ENCODE data around the gene RTL5.

Gene RTL5

DNA sequence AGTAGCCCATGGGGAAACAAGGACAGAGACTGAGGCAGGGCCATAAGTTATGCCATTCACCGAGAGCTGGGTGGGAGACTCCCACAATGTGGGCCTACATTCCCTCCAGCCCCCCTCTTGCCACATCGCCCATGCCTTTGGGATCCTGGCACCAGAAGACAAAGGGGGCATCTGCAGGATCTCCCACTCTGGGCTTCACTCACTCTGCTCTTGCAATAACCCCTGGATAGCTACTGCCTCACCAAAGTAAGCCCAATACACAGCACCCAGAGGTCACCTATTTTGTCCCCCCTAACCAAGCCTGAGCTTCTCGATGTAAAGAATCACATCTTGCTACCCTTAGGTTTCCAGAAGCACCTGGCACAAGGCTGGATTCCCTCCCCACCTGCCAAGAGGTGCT lies 741 bp upstream of the RTL5 start:
- H3K4me1 ChIP-seq (ENCODE audit: insufficient read depth, low read length): no peaks in the 10 kb centered on the region
- ATAC-seq (ENCODE audit: insufficient read depth, low read depth): no peak
- no peak for TF ChIP-seq EZH2 (IDR thresholded peaks at IDR 0.05; ENCODE audit: borderline replicate concordance, low read depth, low read length, severe bottlenecking)
- TF ChIP-seq, protein P1, sequence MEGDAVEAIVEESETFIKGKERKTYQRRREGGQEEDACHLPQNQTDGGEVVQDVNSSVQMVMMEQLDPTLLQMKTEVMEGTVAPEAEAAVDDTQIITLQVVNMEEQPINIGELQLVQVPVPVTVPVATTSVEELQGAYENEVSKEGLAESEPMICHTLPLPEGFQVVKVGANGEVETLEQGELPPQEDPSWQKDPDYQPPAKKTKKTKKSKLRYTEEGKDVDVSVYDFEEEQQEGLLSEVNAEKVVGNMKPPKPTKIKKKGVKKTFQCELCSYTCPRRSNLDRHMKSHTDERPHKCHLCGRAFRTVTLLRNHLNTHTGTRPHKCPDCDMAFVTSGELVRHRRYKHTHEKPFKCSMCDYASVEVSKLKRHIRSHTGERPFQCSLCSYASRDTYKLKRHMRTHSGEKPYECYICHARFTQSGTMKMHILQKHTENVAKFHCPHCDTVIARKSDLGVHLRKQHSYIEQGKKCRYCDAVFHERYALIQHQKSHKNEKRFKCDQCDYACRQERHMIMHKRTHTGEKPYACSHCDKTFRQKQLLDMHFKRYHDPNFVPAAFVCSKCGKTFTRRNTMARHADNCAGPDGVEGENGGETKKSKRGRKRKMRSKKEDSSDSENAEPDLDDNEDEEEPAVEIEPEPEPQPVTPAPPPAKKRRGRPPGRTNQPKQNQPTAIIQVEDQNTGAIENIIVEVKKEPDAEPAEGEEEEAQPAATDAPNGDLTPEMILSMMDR (IDR thresholded peaks at IDR 0.05; ENCODE audit: borderline replicate concordance, extremely low read depth, low read length, poor library complexity, severe bottlenecking): no peak
- DNase-seq: no peak
- no peaks in the 10 kb centered on the region for H4K20me1 ChIP-seq (ENCODE audit: insufficient read depth, low read length)
- H3K27ac ChIP-seq (ENCODE audit: low read length): no peak overlapping the region
- no peak overlapping the region for H3K4me2 ChIP-seq (ENCODE audit: insufficient read depth, low read length)
- no peak overlapping the region for H2AFZ ChIP-seq (ENCODE audit: low read depth, low read length)
- no peaks in the 10 kb centered on the region for H3K27me3 ChIP-seq (ENCODE audit: insufficient read depth, low read length, poor library complexity)
- H3K36me3 ChIP-seq (ENCODE audit: insufficient read depth, low read length): no peaks in the 10 kb centered on the region
- no peak overlapping the region for H3K4me3 ChIP-seq (ENCODE audit: low read depth in 1 of 2, low read length in 2 of 2)
- no peak overlapping the region for H3K9ac ChIP-seq (ENCODE audit: low read depth, low read length)
- no peaks in the 10 kb centered on the region for H3K9me3 ChIP-seq (ENCODE audit: insufficient read depth, low read length, severe bottlenecking)
- no peaks in the 10 kb centered on the region for H3K79me2 ChIP-seq (ENCODE audit: insufficient read depth, low read length)

DNA sequence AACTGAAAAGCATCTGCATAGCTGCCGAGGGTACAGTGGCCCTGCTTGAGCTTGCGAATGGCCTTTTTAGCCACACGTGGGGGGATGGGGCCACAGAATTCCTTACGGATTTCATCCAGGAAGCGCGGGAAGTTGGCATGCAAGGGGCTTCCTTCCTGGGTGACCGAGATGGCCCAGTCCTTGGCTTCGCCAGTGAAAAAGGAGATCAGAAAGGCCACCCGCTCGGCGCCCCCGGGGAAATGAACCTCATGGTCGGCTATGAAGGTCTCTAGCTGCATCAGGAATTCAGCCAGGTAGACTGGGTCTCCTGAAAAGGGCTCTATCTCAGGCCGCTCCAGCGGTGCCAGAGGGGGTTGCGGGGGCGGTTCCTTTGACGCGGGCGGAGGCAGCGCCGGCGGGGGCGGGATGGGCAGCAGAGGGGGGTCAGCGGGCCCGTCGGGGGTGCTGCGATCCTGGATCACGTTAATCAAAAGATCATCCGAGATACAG lies 909 bp downstream of the RTL5 start:
- no peaks in the 10 kb centered on the region for H3K4me1 ChIP-seq (ENCODE audit: insufficient read depth, low read length)
- no peaks in the 10 kb centered on the region for H3K36me3 ChIP-seq (ENCODE audit: insufficient read depth, low read length)
- no peak for TF ChIP-seq EZH2 (IDR thresholded peaks at IDR 0.05; ENCODE audit: borderline replicate concordance, low read depth, low read length, severe bottlenecking)
- TF ChIP-seq, protein P1 (IDR thresholded peaks at IDR 0.05; ENCODE audit: borderline replicate concordance, extremely low read depth, low read length, poor library complexity, severe bottlenecking): no peak
- H3K9ac ChIP-seq (ENCODE audit: low read depth, low read length): no peak overlapping the region
- no peaks in the 10 kb centered on the region for H3K79me2 ChIP-seq (ENCODE audit: insufficient read depth, low read length)
- DNase-seq: no peak
- no peak for ATAC-seq (ENCODE audit: insufficient read depth, low read depth)
- H2AFZ ChIP-seq (ENCODE audit: low read depth, low read length): no peak overlapping the region
- H3K27me3 ChIP-seq (ENCODE audit: insufficient read depth, low read length, poor library complexity): no peaks in the 10 kb centered on the region
- H4K20me1 ChIP-seq (ENCODE audit: insufficient read depth, low read length): no peaks in the 10 kb centered on the region
- H3K27ac ChIP-seq (ENCODE audit: low read length): no peak overlapping the region
- no peak overlapping the region for H3K4me3 ChIP-seq (ENCODE audit: low read depth in 1 of 2, low read length in 2 of 2)
- no peaks in the 10 kb centered on the region for H3K9me3 ChIP-seq (ENCODE audit: insufficient read depth, low read length, severe bottlenecking)
- H3K4me2 ChIP-seq (ENCODE audit: insufficient read depth, low read length): no peak overlapping the region

DNA sequence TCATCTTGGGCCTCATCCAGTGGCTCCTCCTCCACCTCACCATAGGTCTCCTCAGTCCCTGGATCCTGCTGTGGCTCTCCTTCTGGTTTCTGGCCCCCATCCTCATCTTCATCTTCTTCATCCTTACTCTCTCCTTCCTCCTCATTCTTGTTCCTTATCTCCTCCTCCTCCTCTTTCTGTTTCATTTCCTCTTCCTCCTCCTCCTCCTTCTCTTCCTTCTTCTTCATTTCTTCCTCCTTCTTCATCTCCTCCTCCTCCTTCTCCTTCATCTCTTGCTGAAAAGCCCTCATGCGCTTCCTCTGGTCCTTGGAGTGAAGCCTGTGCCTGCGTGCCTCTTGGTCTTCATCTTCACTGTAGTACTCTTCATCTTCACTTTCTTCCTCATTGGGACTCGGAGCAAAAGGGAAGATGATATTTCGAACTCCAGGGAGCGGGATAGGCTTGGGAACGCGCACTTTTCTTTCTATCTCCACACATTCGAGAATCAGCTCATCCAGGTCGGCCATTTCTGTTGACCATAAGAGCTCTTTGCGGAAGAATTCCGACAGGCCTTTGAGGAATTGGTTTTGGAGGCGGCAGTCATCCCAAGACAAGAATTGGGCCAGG lies 1.5 kb downstream of the RTL5 start:
- no peak for TF ChIP-seq EZH2 (IDR thresholded peaks at IDR 0.05; ENCODE audit: borderline replicate concordance, low read depth, low read length, severe bottlenecking)
- TF ChIP-seq, protein P1 (IDR thresholded peaks at IDR 0.05; ENCODE audit: borderline replicate concordance, extremely low read depth, low read length, poor library complexity, severe bottlenecking): no peak
- Histone ChIP-seq H3K36me3 (ENCODE audit: insufficient read depth, low read length) (no peaks in the 10 kb centered on the region), H3K4me3 (ENCODE audit: low read depth in 1 of 2, low read length in 2 of 2) (no peak overlapping the region), H2AFZ (ENCODE audit: low read depth, low read length) (no peak overlapping the region), H4K20me1 (ENCODE audit: insufficient read depth, low read length) (no peaks in the 10 kb centered on the region), H3K9me3 (ENCODE audit: insufficient read depth, low read length, severe bottlenecking) (no peaks in the 10 kb centered on the region), H3K9ac (ENCODE audit: low read depth, low read length) (no peak overlapping the region), H3K27ac (ENCODE audit: low read length) (no peak overlapping the region), H3K79me2 (ENCODE audit: insufficient read depth, low read length) (no peaks in the 10 kb centered on the region), H3K4me1 (ENCODE audit: insufficient read depth, low read length) (no peaks in the 10 kb centered on the region), H3K4me2 (ENCODE audit: insufficient read depth, low read length) (no peak overlapping the region), H3K27me3 (ENCODE audit: insufficient read depth, low read length, poor library complexity) (no peaks in the 10 kb centered on the region)
- ATAC-seq (ENCODE audit: insufficient read depth, low read depth) (no peak), DNase-seq (no peak)

Data from DND-41 (cell line).